H1 (cell line): ENCODE results near the gene NEUROD6.

Experiments used
- CTCF ChIP-seq, 3 experiments: IDR thresholded peaks; 1 replicate in 2 of 3; 2 replicates in 1 of 3; pipeline versions ENCODE4 v1.5.1 to v1.6.1; 2011; ENCODE audit warnings: low read length in 3 of 3, mild to moderate bottlenecking in 3 of 3, inconsistent platforms in 2 of 3, low read depth in 1 of 3, moderate library complexity in 1 of 3; ENCODE audit not compliant: insufficient read depth in 1 of 3; ENCODE audit errors: control extremely low read depth in 1 of 3
- EP300 ChIP-seq, 2 experiments: IDR thresholded peaks; 1 replicate in 1 of 2; 2 replicates in 1 of 2; pipeline ENCODE4 v1.6.1; 2011 to 2012; ENCODE audit warnings: low read depth in 2 of 2, low read length in 2 of 2, mild to moderate bottlenecking in 2 of 2, borderline replicate concordance in 1 of 2, inconsistent platforms in 1 of 2, moderate library complexity in 1 of 2
- JUN ChIP-seq: IDR thresholded peaks from 2 replicates; pipeline ENCODE4 v1.6.1; 2011; ENCODE audit warnings: low read depth, mild to moderate bottlenecking, improper control_type of control experiment, low read length
- JUND ChIP-seq: IDR thresholded peaks from 2 replicates; pipeline ENCODE4 v1.6.1; 2011; ENCODE audit warnings: mild to moderate bottlenecking, improper control_type of control experiment, low read length
- SIN3A ChIP-seq, 2 experiments: IDR thresholded peaks in 1 of 2; conservative IDR thresholded peaks in 1 of 2; 2 replicates each; pipeline ENCODE4 v1.6.1; 2011 to 2012; ENCODE audit warnings: low read length in 2 of 2, improper control_type of control experiment in 1 of 2, low read depth in 1 of 2, mild to moderate bottlenecking in 1 of 2
- SP4 ChIP-seq: IDR thresholded peaks from 2 replicates; pipeline ENCODE4 v1.6.1; 2012; ENCODE audit warnings: low read length, inconsistent platforms
- TAF1 ChIP-seq: IDR thresholded peaks from 2 replicates; pipeline ENCODE4 v1.6.1; 2011; ENCODE audit warnings: mild to moderate bottlenecking, low read depth, low read length

DNA sequence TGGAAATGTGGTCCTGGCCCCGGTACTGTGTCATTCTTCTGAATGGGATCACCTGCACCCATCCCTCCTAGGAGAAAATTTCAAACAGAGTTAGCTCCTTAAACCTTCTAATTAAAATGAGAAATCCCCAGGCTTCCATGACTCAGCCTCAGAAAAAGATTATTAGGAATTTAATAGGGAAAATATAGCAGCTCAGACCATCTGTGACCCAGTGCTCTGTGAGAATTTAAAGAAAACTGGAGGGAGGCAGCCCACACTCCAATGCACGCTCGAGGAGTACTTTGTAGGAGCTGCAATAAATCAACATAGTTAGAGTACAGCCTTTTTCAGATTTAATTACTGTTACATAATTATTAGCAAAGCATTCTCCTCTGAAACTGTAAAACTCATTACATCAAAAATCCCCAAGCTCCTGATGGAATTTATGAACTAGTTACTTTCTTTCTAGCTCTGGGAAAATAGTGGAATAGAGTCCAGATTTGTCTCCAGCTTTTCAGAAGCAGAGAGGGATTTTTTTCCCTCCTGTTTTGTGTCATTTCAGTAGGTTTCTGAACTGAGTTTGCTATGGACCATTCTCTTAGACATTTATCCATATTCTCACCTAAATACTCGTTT lies 30.1 kb downstream of the NEUROD6 start:
- TF ChIP-seq SP4 (no peak), CTCF (IDR thresholded peaks at IDR 0.05; ENCODE audit: control extremely low read depth in 1 of 3, insufficient read depth in 1 of 3, low read depth in 1 of 3, low read length in 3 of 3) (no peak), JUND (no peak), SIN3A (conservative IDR thresholded peaks at IDR 0.05 in 1 of 2, IDR thresholded peaks at IDR 0.05 in 1 of 2; ENCODE audit: low read depth in 1 of 2, low read length in 2 of 2) (no peak), TAF1 (no peak), EP300 (IDR thresholded peaks at IDR 0.05; ENCODE audit: borderline replicate concordance in 1 of 2, low read depth in 2 of 2, low read length in 2 of 2) (no peak), JUN (no peak)
